Measurements from ENCODE around the gene IL23R.

Gene IL23R

GRCh38 chr1:67200755-67201154 is 34.5 kb downstream of the IL23R start:
- TF ChIP-seq POLR2AphosphoS5 (IDR thresholded peaks at IDR 0.05; ENCODE audit: low read depth, low read length) (no peak), SIN3A (IDR thresholded peaks at IDR 0.05; ENCODE audit: borderline replicate concordance, insufficient read depth, low read length) (no peak), FOXP2 (optimal IDR thresholded peaks at IDR 0.05; ENCODE audit: borderline replicate concordance, extremely low read depth, extremely low read length, insufficient read depth) (no peak), TAF1 (IDR thresholded peaks at IDR 0.05; ENCODE audit: borderline replicate concordance, insufficient read depth, low read length) (no peak), REST (IDR thresholded peaks at IDR 0.05; ENCODE audit: insufficient read depth in 1 of 2, low read depth in 2 of 2, low read length in 2 of 2) (no peak)

GRCh38 chr1:67201891-67202290 is 35.6 kb downstream of the IL23R start:
- no peak for TF ChIP-seq TAF1 (IDR thresholded peaks at IDR 0.05; ENCODE audit: borderline replicate concordance, insufficient read depth, low read length)
- TF ChIP-seq SIN3A (IDR thresholded peaks at IDR 0.05; ENCODE audit: borderline replicate concordance, insufficient read depth, low read length): no peak
- no peak for TF ChIP-seq REST (IDR thresholded peaks at IDR 0.05; ENCODE audit: insufficient read depth in 1 of 2, low read depth in 2 of 2, low read length in 2 of 2)
- no peak for TF ChIP-seq FOXP2 (optimal IDR thresholded peaks at IDR 0.05; ENCODE audit: borderline replicate concordance, extremely low read depth, extremely low read length, insufficient read depth)
- no peak for TF ChIP-seq POLR2AphosphoS5 (IDR thresholded peaks at IDR 0.05; ENCODE audit: low read depth, low read length)

- TF ChIP-seq POLR2AphosphoS5 (IDR thresholded peaks at IDR 0.05; ENCODE audit: low read depth, low read length): no peak
- no peak for TF ChIP-seq FOXP2 (optimal IDR thresholded peaks at IDR 0.05; ENCODE audit: borderline replicate concordance, extremely low read depth, extremely low read length, insufficient read depth)
- TF ChIP-seq REST (IDR thresholded peaks at IDR 0.05; ENCODE audit: insufficient read depth in 1 of 2, low read depth in 2 of 2, low read length in 2 of 2): no peak
- no peak for TF ChIP-seq SIN3A (IDR thresholded peaks at IDR 0.05; ENCODE audit: borderline replicate concordance, insufficient read depth, low read length)
- no peak for TF ChIP-seq TAF1 (IDR thresholded peaks at IDR 0.05; ENCODE audit: borderline replicate concordance, insufficient read depth, low read length)
Measured at GRCh38 chr1:67204298-67204980, 38.2 kb downstream of the IL23R start.

GRCh38 chr1:67208217-67208616 is 42.0 kb downstream of the IL23R start:
- TF ChIP-seq SIN3A (IDR thresholded peaks at IDR 0.05; ENCODE audit: borderline replicate concordance, insufficient read depth, low read length) (no peak), TAF1 (IDR thresholded peaks at IDR 0.05; ENCODE audit: borderline replicate concordance, insufficient read depth, low read length) (no peak), REST (IDR thresholded peaks at IDR 0.05; ENCODE audit: insufficient read depth in 1 of 2, low read depth in 2 of 2, low read length in 2 of 2) (no peak), FOXP2 (optimal IDR thresholded peaks at IDR 0.05; ENCODE audit: borderline replicate concordance, extremely low read depth, extremely low read length, insufficient read depth) (no peak), POLR2AphosphoS5 (IDR thresholded peaks at IDR 0.05; ENCODE audit: low read depth, low read length) (no peak)
